GM23248 (cell line): ENCODE measurements around the gene CRB1. TPM values are rescaled to one million over a fixed set of nuclear protein-coding genes. Genes with fewer than 3 reads are reported as not detected.

Experiments used
- DNase-seq: peaks from one replicate; pipeline ENCODE4 v3.0.0-alpha.2; 2015
- H2AFZ ChIP-seq: fragments of 200-600 bp; sonication (generic); 2 replicates; pipeline ENCODE4 v1.6.1; 2016; ENCODE audit warnings: antibody characterized with exemption
- H3F3A ChIP-seq: fragments of 200-600 bp; sonication (generic); 2 replicates; pipeline ENCODE4 v1.6.1; 2016; ENCODE audit warnings: mild to moderate bottlenecking, antibody characterized with exemption, mixed run types; ENCODE audit not compliant: insufficient read depth
- H3K27ac ChIP-seq: fragments of 200-600 bp; sonication (generic); 2 replicates; pipeline ENCODE4 v1.5.1; 2016; ENCODE audit warnings: mild to moderate bottlenecking
- H3K27me3 ChIP-seq: fragments of 200-600 bp; sonication (generic); replicated peaks from 2 replicates; pipeline ENCODE4 v1.6.1; 2016; ENCODE audit warnings: mild to moderate bottlenecking; ENCODE audit not compliant: insufficient read depth
- H3K36me3 ChIP-seq: fragments of 200-600 bp; sonication (generic); 2 replicates; pipeline ENCODE4 v1.6.1; 2016; ENCODE audit warnings: low read depth, mild to moderate bottlenecking
- H3K4me1 ChIP-seq: fragments of 200-600 bp; sonication (generic); 2 replicates; pipeline ENCODE4 v1.6.1; 2016; ENCODE audit warnings: mild to moderate bottlenecking; ENCODE audit not compliant: insufficient read depth
- H3K4me2 ChIP-seq: fragments of 200-600 bp; sonication (generic); one replicate; pipeline ENCODE4 v1.6.1; 2016; ENCODE audit warnings: mild to moderate bottlenecking; ENCODE audit not compliant: unreplicated experiment
- H3K4me3 ChIP-seq: fragments of 200-600 bp; sonication (generic); 2 replicates; pipeline ENCODE4 v1.5.1; 2016; ENCODE audit warnings: mild to moderate bottlenecking
- H3K79me2 ChIP-seq: fragments of 200-600 bp; sonication (generic); 2 replicates; pipeline ENCODE4 v1.6.1; 2016; ENCODE audit warnings: mild to moderate bottlenecking; ENCODE audit not compliant: insufficient read depth
- H3K9ac ChIP-seq: fragments of 200-600 bp; sonication (generic); 2 replicates; pipeline ENCODE4 v1.6.1; 2016; ENCODE audit warnings: mild to moderate bottlenecking
- H3K9me2 ChIP-seq: fragments of 200-600 bp; sonication (generic); 2 replicates; pipeline ENCODE4 v1.6.1; 2016; ENCODE audit warnings: mixed run types, mild to moderate bottlenecking, moderate library complexity; ENCODE audit not compliant: insufficient read depth
- H3K9me3 ChIP-seq: fragments of 200-600 bp; sonication (generic); one replicate; pipeline ENCODE4 v1.6.1; 2017; ENCODE audit warnings: low read depth
- H4K20me1 ChIP-seq: fragments of 200-600 bp; sonication (generic); 2 replicates; pipeline ENCODE4 v1.6.0; 2016; ENCODE audit not compliant: insufficient read depth
- EZH2 ChIP-seq: fragments of 200-600 bp; sonication (generic); IDR thresholded peaks from 2 replicates; pipeline ENCODE4 v1.6.1; 2018; ENCODE audit warnings: antibody characterized with exemption, mild to moderate bottlenecking; ENCODE audit not compliant: insufficient read depth, poor library complexity, severe bottlenecking
- EZH2phosphoT487 ChIP-seq: fragments of 200-600 bp; sonication (generic); IDR thresholded peaks from 2 replicates; pipeline ENCODE4 v1.6.1; 2018; ENCODE audit warnings: antibody characterized with exemption, moderate library complexity, mild to moderate bottlenecking, low read depth; ENCODE audit not compliant: insufficient read depth
- WGBS, 2 experiments: methylation state at CpG; one replicate each; pipeline ENCODE4 v1.1.6; 2015 to 2017; ENCODE audit warnings: low lambda C conversion rate in 2 of 2, low coverage in 1 of 2; ENCODE audit errors: missing lambda C conversion rate in 2 of 2; 5-methylcytosine and 5-hydroxymethylcytosine counted together
- in situ Hi-C: fragments of 300-500 bp; cut with MboI; formaldehyde crosslinking; loops from 2 replicates; pipeline ENCODE4 v1.15.0; 2020
- polyA plus RNA-seq: library from polyadenylated mRNA; unstranded; fragments of >200 nt; fragmentation: Nextera tagmentation; extraction: Ambion mirVana; gene quantifications from 2 replicates; pipeline ENCODE4 v1.2.1, GENCODE V29; 2016
- total RNA-seq: library from RNA; depleted of rRNA; stranded (reverse); fragments of >200 nt; shearing (Covaris generic); gene quantifications from 2 replicates; pipeline ENCODE4 v1.2.3, GENCODE V29; 2014

CRB1 gene
- total and polyA plus RNA-seq, 2 experiments from 2014 or later: 0.11 TPM; not detected in 1

DNA sequence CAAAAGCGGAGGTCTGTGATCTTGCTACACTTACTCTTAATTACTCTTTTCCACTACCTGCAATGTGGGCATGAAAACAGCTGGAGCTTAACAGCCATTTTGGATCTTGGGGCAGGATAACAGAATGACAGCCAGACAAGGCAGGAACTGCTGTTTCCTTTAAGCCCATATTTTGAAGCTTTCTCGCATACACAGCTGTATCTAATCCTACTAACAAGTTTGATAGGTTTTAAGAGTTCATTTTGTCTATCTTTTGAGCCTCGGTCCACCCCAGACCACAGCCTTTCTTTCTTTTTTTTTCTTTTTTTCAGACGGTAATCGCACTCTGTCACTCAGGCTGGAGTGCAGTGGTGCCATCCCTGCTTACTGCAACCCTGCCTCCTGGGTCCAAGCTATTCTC is 42.4 kb upstream of the CRB1 start:
- no peak overlapping the region for H3K27ac ChIP-seq
- no peaks in the 10 kb centered on the region for H3K4me1 ChIP-seq
- H3K9ac ChIP-seq: no peak overlapping the region
- no peaks in the 10 kb centered on the region for H4K20me1 ChIP-seq
- no peaks in the 10 kb centered on the region for H3K36me3 ChIP-seq
- no peaks in the 10 kb centered on the region for H3K79me2 ChIP-seq
- TF ChIP-seq EZH2phosphoT487 (no peak), EZH2 (no peak)
- no peaks in the 10 kb centered on the region for H3F3A ChIP-seq
- in situ Hi-C loops: no loop called here
- no peaks in the 10 kb centered on the region for H3K9me3 ChIP-seq
- no peak for DNase-seq
- H3K9me2 ChIP-seq: no peaks in the 10 kb centered on the region
- no peak overlapping the region for H2AFZ ChIP-seq
- 87 to 93% methylated on average over 5 of the region's 5 CpGs for WGBS, 2 experiments
- no peak overlapping the region for H3K4me2 ChIP-seq
- no peaks in the 10 kb centered on the region for H3K27me3 ChIP-seq
- H3K4me3 ChIP-seq: no peak overlapping the region

DNA sequence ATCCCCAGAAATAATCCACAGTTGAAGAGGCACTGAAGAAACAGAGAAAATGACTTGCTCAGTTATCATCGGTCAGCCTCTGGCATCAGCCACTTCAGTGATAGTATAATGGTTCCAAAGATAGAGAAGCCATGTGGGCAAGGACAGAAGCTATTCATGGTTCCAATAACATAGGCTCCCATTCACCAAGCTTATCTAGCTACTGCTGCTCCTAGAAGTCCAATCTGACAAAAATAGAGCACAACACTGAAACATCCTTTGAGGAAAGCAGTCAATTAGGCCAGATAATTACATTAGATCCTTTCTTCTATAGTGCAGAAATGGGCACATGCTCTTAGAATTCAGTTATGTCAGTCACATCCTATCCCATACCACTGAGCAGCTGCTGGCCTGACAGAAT is 33.5 kb upstream of the CRB1 start:
- no peaks in the 10 kb centered on the region for H4K20me1 ChIP-seq
- no peaks in the 10 kb centered on the region for H3K9me2 ChIP-seq
- H3K4me3 ChIP-seq: no peak overlapping the region
- DNase-seq: no peak
- no peaks in the 10 kb centered on the region for H3K27me3 ChIP-seq
- no peak overlapping the region for H3K27ac ChIP-seq
- H3K9ac ChIP-seq: no peak overlapping the region
- 31 to 46% methylated on average over 1 of the region's 1 CpG for WGBS, 2 experiments
- no peaks in the 10 kb centered on the region for H3F3A ChIP-seq
- no peaks in the 10 kb centered on the region for H3K9me3 ChIP-seq
- TF ChIP-seq EZH2: no peak
- in situ Hi-C loops: no loop called here
- no peak overlapping the region for H3K4me2 ChIP-seq
- H2AFZ ChIP-seq: no peak overlapping the region
- no peaks in the 10 kb centered on the region for H3K79me2 ChIP-seq
- H3K4me1 ChIP-seq: no peaks in the 10 kb centered on the region
- H3K36me3 ChIP-seq: no peaks in the 10 kb centered on the region

DNA sequence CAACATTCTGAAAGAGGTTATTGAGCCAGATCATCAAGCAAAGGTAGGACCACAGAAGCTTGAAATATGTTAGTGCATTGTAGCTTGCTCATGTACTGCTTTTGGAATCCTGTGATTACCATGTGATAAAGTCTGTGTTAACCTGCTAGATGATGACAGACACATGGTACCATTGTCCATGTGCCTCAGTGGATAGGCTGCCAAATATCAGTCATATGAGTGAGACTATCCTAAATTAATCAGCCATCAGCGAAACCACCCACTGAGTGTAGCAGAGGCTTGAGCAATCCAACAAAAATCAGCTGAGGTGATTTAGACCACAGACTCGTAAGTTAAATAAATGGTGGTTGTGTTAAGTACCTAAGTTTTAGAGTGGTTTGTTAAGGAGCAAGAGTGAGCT is 32.7 kb upstream of the CRB1 start:
- Histone ChIP-seq H2AFZ (no peak overlapping the region), H3K4me2 (no peak overlapping the region), H3K4me1 (no peaks in the 10 kb centered on the region), H3K9ac (no peak overlapping the region), H3K4me3 (no peak overlapping the region), H3K27me3 (no peaks in the 10 kb centered on the region), H3K9me3 (no peaks in the 10 kb centered on the region), H3F3A (no peaks in the 10 kb centered on the region), H3K79me2 (no peaks in the 10 kb centered on the region), H3K36me3 (no peaks in the 10 kb centered on the region), H3K9me2 (no peaks in the 10 kb centered on the region), H3K27ac (no peak overlapping the region), H4K20me1 (no peaks in the 10 kb centered on the region)
- in situ Hi-C loops: no loop called here
- 84 to 93% methylated on average over 2 of the region's 2 CpGs for WGBS, 2 experiments
- no peak for TF ChIP-seq EZH2
- no peak for TF ChIP-seq EZH2phosphoT487
- DNase-seq: no peak

DNA sequence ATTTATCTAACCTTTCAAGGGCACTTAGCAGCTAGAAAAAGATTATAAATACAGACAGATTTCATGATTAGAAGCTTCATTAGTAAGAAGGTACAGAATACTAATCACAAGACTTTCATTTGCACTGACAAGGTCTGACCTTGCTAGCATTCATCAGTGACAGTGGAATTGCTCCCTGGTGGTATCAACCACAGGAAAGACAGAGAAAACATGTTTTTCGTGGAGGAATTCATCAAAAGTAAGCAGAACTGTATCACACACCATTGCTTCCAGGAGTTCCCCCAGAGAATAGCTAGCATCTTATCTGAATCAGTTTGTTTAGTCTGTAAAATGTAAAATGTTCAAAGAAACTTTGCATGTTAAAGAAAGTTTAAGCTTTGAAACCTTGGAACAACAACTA is 20.6 kb upstream of the CRB1 start:
- H3F3A ChIP-seq: no peaks in the 10 kb centered on the region
- no peaks in the 10 kb centered on the region for H3K79me2 ChIP-seq

DNA sequence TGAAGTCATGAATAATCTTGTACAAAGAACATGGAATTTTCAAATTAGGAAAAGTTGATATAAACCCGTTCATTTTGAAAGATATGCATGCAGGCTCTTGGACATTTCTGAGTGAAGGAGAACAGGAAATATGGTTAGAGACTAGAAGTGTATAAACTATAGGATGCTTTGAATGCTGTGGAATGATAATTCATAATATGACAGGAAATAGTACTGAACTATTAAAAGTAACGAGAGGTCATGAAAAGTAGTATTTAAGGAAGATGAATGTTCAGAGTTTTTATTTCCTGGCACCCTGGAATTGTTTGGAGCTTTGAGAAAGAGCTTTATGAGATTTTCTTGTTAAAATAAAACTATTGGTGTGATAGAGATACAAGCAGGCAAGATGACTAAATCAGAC is 18.7 kb upstream of the CRB1 start:
- 52% methylated on average over 2 of the region's 2 CpGs for WGBS, 2 experiments
- Histone ChIP-seq H3K9me3 (no peaks in the 10 kb centered on the region), H3K27ac (no peak overlapping the region), H3K36me3 (no peaks in the 10 kb centered on the region), H3K27me3 (no peaks in the 10 kb centered on the region), H3K9me2 (no peaks in the 10 kb centered on the region), H3K9ac (no peak overlapping the region), H3K79me2 (no peaks in the 10 kb centered on the region), H3F3A (no peaks in the 10 kb centered on the region), H4K20me1 (no peaks in the 10 kb centered on the region), H3K4me3 (no peak overlapping the region), H3K4me1 (no peaks in the 10 kb centered on the region), H2AFZ (no peak overlapping the region), H3K4me2 (no peak overlapping the region)
- no peak for DNase-seq
- in situ Hi-C loops: no loop called here
- TF ChIP-seq EZH2 (no peak), EZH2phosphoT487 (no peak)

More for the DNA sequence above, 20.6 kb upstream of the CRB1 start:
- Histone ChIP-seq H3K4me2 (no peak overlapping the region), H3K27me3 (no peaks in the 10 kb centered on the region), H3K27ac (no peak overlapping the region), H3K36me3 (no peaks in the 10 kb centered on the region), H3K4me1 (no peaks in the 10 kb centered on the region), H3K9me3 (no peaks in the 10 kb centered on the region), H3K9me2 (no peaks in the 10 kb centered on the region), H3K4me3 (no peak overlapping the region), H4K20me1 (no peaks in the 10 kb centered on the region), H2AFZ (no peak overlapping the region), H3K9ac (no peak overlapping the region)
- in situ Hi-C loops: no loop called here
- TF ChIP-seq EZH2 (no peak), EZH2phosphoT487 (no peak)
- no peak for DNase-seq
- WGBS, 2 experiments: 16 to 40% methylated on average over 1 of the region's 1 CpG
